Activated CD8-positive, alpha-beta memory T cell treated with anti-CD3 and anti-CD28 coated beads for 4 hours (primary cell): ENCODE results near the gene CHST8.
"Not testable (repeated sequence)": the region's sequence is repeated elsewhere in the genome, so short reads cannot be mapped to it uniquely, and the experiment has no call there.

ENCODE experiments used
- DNase-seq, 2 donors: peaks; one replicate each; pipeline ENCODE4 v3.0.0-alpha.2; 2020; ENCODE audit warnings: low read depth in 2 of 2

Gene CHST8

DNA sequence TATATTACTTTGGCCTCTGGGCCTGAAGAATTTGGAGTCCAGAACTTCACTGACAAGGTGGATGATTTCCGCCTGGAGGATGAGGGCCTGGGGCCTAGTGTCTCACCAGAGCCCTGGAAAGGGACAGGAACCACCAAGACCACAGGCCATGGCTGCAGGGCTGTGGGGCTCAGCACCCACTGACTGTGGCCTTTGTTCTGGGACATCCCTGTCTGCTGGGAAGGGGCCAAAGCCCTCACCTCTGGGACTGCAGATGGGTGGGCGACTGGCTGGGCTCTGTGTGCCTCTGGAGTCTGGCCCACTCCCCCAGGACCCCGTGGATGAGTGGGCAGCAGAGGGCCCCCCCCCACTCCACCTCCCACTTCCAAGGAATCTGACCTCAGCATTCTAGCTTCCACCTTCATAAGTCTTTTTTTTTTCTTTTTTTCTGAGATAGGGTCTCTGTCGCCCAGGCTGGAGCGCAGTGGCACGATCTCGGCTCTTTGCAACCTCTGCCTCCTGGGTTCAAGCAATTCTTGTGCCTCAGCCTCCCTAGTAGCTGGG lies 20.3 kb downstream of the CHST8 start:
- DNase-seq, result no peak

GRCh38 chr19:33644284-33644836 lies 22.6 kb downstream of the CHST8 start:
- no peak for DNase-seq

DNA sequence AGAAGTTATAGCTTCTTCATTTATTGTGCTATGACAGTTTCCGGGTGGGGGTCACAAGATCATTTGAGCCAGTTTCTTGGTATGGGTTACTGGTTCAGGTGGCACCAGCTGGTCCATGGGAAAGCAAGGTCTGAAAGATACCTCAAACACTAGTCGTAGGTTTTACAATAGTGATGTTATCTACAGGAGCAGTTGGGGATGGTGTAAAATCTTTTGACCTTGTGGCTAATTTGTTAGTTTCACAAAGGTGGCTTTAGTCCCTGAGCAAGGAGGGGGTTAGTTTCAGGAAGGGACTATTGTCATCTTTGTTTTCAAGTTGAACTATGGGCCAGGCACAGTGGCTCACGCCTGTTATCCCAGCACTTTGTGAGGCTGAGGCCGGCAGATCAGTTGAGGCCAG lies 24.6 kb downstream of the CHST8 start:
- no peak for DNase-seq

DNA sequence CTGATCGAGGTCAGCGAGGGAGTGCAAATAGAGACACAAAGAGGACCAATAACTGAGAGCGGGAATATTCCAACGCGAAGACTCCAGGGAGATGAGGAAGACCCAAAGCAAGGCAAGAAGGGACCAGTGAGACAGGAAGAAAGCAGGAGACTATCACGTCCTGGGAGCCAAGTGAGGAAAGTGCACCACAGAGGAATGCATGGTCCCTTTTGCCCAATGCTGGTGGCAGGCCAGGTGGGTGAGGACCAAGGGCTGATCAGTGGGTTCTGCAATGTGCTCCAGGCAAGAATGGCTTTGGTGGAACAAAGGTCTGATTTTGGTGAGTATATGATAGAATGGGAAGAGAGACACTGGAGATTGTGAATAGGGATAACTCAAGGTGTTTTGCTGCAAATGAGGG lies 25.4 kb downstream of the CHST8 start:
- no peak for DNase-seq

- no peak for DNase-seq
Observed at GRCh38 chr19:33649627-33650305, 28.0 kb downstream of the CHST8 start.

- no peak for DNase-seq
Observed at GRCh38 chr19:33653684-33654083, 31.9 kb downstream of the CHST8 start.

- no peak for DNase-seq
Observed at GRCh38 chr19:33654840-33655508, 33.2 kb downstream of the CHST8 start.

DNA sequence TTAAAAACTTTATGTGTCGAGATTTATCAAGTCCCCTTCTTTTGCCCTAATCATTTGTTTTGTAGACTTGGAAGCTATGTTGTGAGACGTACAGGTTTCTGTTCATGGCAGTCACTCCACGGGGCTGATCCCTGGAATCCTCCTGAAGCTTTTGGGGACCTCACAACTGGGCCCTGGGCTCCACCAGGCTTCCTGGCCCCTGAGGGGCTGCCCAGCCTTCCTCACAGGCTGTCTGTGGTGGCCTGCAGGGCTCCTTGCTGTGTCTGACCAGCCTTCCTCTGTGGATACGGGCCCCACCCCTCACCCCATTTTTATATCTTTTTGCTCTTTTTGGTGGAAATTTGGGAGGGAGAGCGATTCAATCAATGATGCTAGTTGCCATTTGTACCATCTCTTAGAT lies 38.1 kb downstream of the CHST8 start:
- no peak for DNase-seq

GRCh38 chr19:33660410-33661124 lies 38.8 kb downstream of the CHST8 start:
- DNase-seq, result no peak

GRCh38 chr19:33661336-33661735 lies 39.6 kb downstream of the CHST8 start:
- no peak for DNase-seq

DNA sequence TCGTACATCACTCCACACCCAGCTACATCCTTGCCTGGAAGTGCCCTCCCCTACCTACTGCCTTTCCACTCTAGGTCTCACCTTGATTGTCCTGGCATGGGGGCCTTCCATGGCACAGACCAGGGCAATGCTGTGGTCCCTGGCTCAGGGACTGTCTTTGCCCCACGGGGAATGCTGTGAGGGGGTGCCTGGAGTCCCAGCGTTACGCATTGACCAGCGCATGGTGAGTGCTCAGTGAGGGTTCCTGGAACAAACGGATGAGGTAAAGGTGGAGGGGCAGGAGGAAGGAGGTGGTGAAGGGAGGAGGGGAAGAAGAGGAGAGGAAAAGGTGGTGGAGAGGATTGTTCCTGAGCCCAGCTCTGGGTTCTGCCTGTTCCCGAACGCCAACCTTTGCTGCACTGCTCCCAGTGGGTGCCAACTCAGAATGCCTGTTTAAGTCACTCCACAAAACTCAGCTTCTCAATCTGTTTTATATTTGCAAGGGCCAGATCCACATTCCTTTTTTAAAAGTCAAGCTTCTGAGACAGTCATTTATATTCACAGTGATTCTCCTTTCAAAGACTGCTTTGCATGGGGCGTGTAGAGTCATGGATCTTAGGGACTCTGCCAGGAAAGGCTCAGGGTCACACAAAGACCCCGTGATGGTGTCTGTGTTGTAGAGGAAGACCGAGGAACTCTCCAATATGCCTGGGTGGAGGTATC lies 40.8 kb downstream of the CHST8 start:
- no peak for DNase-seq

DNA sequence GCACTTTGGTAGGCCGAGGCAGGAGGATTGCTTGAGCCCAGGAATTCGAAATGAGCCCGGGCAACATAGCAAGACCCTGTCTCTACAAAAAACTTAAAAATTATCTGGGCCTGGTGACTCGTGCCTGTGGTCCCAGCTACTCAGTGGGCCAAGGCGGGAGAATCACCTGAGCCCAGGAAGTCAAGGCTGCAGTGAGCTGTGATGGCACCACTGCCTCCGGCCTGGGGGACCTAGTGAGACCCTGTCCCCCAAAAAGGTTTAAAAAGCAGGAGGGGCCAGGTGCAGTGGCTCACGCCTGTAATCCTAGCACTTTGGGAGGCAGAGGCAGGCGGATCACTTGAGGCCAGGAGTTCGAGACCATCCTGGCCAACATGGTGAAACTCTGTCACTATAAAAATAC lies 41.6 kb downstream of the CHST8 start:
- not testable (repeated sequence) for DNase-seq

DNA sequence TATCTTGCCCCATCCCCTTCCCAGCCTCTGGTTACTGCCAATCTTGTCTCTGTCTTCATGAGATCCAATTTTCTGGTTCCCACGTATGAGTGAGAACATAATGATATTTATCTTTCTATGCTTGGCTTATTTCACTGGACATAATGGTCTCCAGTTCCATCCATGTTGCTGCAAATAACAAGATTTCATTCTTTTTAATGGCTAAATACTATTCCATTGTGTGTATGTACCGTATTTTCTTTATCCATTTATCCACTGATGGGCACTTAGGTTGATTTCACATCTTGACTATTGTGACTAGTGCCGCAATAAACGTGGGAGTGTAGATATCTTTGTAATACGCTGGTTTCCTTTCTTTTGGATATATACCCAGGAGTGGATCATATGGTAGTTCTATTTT lies 43.0 kb downstream of the CHST8 start:
- no peak for DNase-seq

GRCh38 chr19:33665776-33666595 lies 44.2 kb downstream of the CHST8 start:
- DNase-seq, result no peak

GRCh38 chr19:33667141-33667650 lies 45.4 kb downstream of the CHST8 start:
- no peak for DNase-seq

- DNase-seq, result no peak
Observed at GRCh38 chr19:33667881-33668280, 46.1 kb downstream of the CHST8 start.

GRCh38 chr19:33668968-33669367 lies 47.2 kb downstream of the CHST8 start:
- DNase-seq, result no peak

DNA sequence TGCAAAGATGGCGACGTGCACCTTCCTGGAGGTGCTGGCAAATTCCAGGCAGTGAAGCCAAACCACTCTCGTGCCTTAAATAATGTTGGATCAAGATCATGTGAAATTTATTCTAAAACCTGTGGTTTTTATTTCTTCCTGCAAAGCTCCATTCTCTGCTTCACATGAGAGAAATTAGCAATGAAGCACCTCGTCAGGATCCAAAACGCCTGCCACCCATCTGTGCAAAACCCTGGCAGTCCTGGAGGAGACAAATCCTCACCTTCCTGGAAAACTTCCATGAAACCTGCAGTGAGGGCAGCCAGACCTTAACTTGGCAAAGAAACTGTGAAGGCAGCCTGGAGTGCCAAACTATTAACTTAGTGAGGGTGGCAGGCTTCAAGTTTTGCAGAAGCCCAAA lies 47.6 kb downstream of the CHST8 start:
- no peak for DNase-seq

- DNase-seq, result no peak
Observed at GRCh38 chr19:33670398-33670797, 48.6 kb downstream of the CHST8 start.

DNA sequence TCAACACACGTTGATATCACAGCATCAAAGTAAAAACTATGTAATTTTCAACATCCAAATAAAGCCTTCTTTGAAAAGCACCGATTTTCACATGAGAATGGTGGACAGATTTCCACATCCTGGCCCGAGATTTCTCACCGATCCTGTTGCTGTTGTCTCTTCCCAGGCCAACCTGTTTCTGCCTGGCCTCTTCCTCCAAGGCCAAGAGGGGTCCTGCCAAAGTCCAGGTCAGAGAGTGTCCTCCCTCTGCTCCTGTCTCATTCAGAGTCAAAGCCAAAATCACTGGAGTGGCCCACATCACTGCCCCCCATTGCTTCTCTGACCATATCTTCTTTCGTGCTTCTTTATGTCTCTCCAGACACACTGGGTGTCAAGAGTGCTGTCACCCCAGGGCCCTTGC lies 49.5 kb downstream of the CHST8 start:
- DNase-seq, result no peak
